Measurements from ENCODE around the gene ALK. TPM values are rescaled to one million over a fixed set of nuclear protein-coding genes. Genes with fewer than 3 reads are reported as not detected.

Gene ALK
- total RNA-seq, 1 donor from 2014 or later = not detected

- TF ChIP-seq CTCF (IDR thresholded peaks at IDR 0.05; ENCODE audit: insufficient read depth, low read length, severe bottlenecking) = no peak
- no peak for DNase-seq (ENCODE audit: low read depth)
- FAIRE-seq = no peak
- no peak overlapping the region for H3K4me3 ChIP-seq (ENCODE audit: low read depth, low read length)
- H3K36me3 ChIP-seq (ENCODE audit: control insufficient read depth, insufficient read depth, low read length) = no peaks in the 10 kb centered on the region
- peaks cover 2% of the 10 kb centered on the region for H3K27me3 ChIP-seq (ENCODE audit: control insufficient read depth, insufficient read depth, low read length)
These were observed 480.3 kb downstream of the ALK start for GRCh38 chr2:29440921-29441623.

- Histone ChIP-seq H3K36me3 (ENCODE audit: control insufficient read depth, insufficient read depth, low read length) (no peaks in the 10 kb centered on the region), H3K27me3 (ENCODE audit: control insufficient read depth, insufficient read depth, low read length) (peaks cover 2% of the 10 kb centered on the region), H3K4me3 (ENCODE audit: low read depth, low read length) (no peak overlapping the region)
- TF ChIP-seq CTCF (IDR thresholded peaks at IDR 0.05; ENCODE audit: insufficient read depth, low read length, severe bottlenecking) = no peak
- FAIRE-seq = no peak
- DNase-seq (ENCODE audit: low read depth) = no peak
These were observed 487.5 kb downstream of the ALK start for GRCh38 chr2:29433920-29434319.

GRCh38 chr2:29433128-29433527, 488.3 kb downstream of the ALK start:
- Histone ChIP-seq H3K4me3 (ENCODE audit: low read depth, low read length) (no peak overlapping the region), H3K36me3 (ENCODE audit: control insufficient read depth, insufficient read depth, low read length) (no peaks in the 10 kb centered on the region), H3K27me3 (ENCODE audit: control insufficient read depth, insufficient read depth, low read length) (no peaks in the 10 kb centered on the region)
- DNase-seq (ENCODE audit: low read depth) (no peak), FAIRE-seq (no peak)
- no peak for TF ChIP-seq CTCF (IDR thresholded peaks at IDR 0.05; ENCODE audit: insufficient read depth, low read length, severe bottlenecking)

- TF ChIP-seq CTCF (IDR thresholded peaks at IDR 0.05; ENCODE audit: insufficient read depth, low read length, severe bottlenecking) = no peak
- no peak for FAIRE-seq
- no peak overlapping the region for H3K4me3 ChIP-seq (ENCODE audit: low read depth, low read length)
- DNase-seq (ENCODE audit: low read depth) = no peak
- H3K27me3 ChIP-seq (ENCODE audit: control insufficient read depth, insufficient read depth, low read length) = no peaks in the 10 kb centered on the region
- no peaks in the 10 kb centered on the region for H3K36me3 ChIP-seq (ENCODE audit: control insufficient read depth, insufficient read depth, low read length)
These were observed 489.9 kb downstream of the ALK start for GRCh38 chr2:29431485-29431884.

GRCh38 chr2:29430382-29431112, 490.8 kb downstream of the ALK start:
- H3K27me3 ChIP-seq (ENCODE audit: control insufficient read depth, insufficient read depth, low read length) = no peaks in the 10 kb centered on the region
- no peaks in the 10 kb centered on the region for H3K36me3 ChIP-seq (ENCODE audit: control insufficient read depth, insufficient read depth, low read length)
- H3K4me3 ChIP-seq (ENCODE audit: low read depth, low read length) = no peak overlapping the region
- no peak for TF ChIP-seq CTCF (IDR thresholded peaks at IDR 0.05; ENCODE audit: insufficient read depth, low read length, severe bottlenecking)
- FAIRE-seq = no peak
- no peak for DNase-seq (ENCODE audit: low read depth)
